KBM-7 (cell line): ENCODE measurements around the gene GZMM.

Experiments
- DNase-seq: peaks from one replicate; pipeline ENCODE4 v3.0.0-alpha.2; 2015
- in situ Hi-C: fragments of 300-500 bp; cut with MboI; formaldehyde crosslinking; loops from 2 replicates; pipeline ENCODE4 v1.14.3; 2020; ENCODE audit warnings: low sequenced_read_pairs, low pct_unique_long_range_greater_than_20kb, mixed read lengths

Gene GZMM

DNA sequence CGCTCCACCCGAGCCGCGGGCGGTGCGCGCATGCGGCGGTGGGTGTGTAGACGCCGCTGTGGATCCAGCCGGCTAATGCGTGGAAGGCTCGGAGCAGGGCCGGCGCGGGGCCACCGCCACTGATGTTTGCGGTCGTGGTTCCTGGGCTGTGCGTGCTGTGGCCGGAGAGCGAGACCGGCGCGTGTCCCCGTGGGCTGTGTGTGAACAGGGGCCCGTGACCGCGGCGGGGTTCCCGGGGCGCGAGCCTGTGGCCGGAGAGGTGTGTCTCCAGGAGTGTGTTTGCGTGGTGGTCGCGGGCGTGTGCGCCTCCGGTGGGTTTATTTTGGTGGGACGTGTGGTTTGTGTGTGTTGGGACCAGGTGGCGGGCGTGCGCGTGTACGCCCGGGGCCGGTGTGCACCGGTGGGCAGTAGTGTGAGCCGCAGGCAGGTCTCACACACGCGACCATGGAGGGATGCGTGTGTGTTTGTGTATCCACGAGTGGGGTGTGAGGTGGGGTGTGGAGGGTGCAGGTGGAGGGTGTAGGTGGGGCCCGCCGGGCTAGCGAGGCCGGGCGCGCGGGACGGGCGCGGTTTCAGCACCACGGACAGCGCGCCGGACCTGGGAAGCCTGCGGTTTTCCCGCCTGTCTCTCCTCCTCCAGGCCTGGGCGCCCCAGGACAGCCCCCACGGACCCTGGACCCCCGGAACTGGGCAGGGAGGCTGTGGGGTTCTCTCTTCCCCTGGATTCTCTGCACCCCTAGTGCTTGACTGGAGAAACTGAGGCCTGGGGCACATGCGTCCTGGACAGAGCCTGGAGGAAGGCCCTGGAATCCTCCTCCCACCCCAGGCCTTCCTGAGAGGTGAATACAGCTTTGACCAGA, 47.5 kb downstream of the GZMM start:
- in situ Hi-C loops, result no loop called here
- DNase-seq, result peak; percentile 45

- in situ Hi-C loops, result no loop called here
- DNase-seq, result no peak
Measured at GRCh38 chr19:592101-592500, 48.2 kb downstream of the GZMM start.

DNA sequence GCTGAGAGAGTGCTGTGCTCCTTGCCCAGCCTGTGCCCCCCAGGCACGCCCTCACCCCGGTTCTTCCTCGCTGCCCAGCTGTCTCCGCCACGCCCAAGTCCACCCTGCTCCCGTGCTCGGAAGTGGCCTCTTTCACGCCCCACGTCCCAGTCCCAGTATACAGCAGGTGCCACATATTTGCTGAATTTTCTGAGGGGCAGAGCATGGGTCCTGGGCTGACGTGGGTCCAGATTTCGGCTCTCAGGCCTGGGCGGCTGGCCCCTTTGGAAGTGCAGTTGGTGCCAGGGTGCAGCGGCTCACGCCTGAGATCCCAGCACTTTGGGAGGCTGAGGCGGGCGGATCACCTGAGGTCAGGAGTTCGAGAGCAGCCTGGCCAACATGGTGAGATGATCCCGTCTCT, 49.2 kb downstream of the GZMM start:
- in situ Hi-C loops, result no loop called here
- DNase-seq, result no peak

GRCh38 chr19:593505-593904, 49.7 kb downstream of the GZMM start:
- in situ Hi-C loops, result no loop called here
- DNase-seq, result no peak

DNA sequence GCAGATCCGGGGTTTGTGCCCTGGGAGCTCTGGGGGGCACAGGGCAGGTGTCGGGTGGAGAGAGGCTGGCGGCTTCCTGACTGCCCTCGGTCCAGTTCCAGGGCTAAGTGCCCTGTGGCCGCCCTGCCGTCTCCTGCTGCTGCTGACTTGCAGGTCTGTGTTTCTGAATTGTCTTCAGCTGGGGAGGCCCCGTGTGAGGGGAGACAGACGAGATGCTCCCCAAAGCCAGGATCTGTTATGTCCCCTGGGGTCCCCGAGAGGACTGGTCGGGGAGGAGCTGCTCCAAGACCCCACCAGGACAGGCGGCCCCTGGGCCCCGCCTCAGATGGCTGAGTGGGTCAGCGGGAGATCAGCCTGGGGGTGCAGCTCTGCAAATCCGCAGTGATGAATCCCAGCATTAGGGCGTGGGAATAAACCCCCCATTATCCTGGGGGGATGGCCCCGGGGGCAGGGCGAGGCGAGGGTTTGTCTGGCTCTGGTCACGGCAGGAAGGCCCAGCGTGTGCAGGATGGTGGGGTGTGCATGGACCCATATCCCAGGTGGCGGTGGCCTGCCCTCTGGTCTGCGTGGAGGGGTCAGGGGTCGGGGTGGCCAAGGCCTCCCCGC, 50.5 kb downstream of the GZMM start:
- no peak for DNase-seq
- in situ Hi-C loops, result no loop called here

- no peak for DNase-seq
- in situ Hi-C loops, result no loop called here
Measured at GRCh38 chr19:595326-596262, 51.7 kb downstream of the GZMM start.

DNA sequence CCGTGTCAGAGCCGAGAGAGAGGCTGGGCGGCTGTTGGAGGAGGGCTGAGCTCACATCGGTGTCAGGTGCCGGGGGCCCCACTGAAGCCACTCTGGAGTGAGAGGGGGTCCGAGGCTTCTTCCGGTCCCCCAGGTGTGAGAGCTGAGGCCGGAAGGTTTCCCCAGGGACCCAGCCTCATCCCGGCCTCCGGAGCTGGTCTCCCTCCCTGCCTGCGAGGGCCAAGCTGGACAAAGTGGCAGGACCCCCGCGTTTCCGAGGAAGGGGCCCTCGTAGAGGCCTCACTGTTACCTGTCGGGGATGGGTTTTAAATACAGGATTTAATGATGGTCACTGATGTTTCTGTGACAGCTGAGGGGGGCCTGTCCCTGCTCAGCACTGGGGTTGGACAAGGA, 52.4 kb downstream of the GZMM start:
- in situ Hi-C loops, result no loop called here
- no peak for DNase-seq

DNA sequence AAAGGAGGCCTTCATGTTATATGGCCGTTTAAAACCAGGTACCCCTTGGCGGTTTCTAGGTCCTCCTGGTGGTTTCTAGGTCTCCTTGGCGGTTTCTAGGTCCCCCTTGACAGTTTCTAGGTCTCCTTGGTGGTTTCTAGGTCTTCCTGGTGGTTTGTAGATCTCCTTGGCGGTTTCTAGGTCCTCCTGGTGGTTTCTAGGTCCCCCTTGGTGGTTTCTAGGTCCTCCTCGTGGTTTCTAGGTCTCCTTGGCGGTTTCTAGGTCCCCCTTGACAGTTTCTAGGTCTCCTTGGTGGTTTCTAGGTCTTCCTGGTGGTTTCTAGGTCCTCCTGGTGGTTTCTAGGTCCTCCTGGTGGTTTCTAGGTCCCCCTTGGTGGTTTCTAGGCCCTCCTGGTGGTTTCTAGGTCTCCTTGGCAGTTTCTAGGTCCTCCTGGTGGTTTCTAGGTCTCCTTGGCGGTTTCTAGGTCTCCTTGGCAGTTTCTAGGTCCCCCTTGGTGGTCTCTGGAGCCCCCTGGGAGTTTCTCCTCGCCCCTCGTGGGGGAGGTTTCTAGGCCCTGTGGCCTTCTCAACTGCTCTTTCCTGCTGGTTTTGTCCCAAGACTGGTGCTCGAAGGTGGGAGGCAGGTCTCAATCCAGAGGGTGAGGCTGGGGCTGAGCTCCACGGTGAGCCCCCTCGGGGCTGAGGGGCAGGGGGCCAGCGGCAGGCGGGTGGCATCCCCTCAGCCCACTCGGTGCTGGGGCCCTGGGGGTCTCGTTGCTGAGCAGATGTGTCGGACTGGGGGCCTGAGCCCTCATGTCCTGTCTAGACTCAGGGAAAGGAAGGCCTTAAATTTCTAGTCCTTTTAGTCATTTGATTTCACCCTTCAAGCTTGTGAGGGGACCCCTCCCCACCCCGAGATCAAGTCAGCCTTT, 53.8 kb downstream of the GZMM start:
- no peak for DNase-seq
- in situ Hi-C loops, result no loop called here
